Measurements from ENCODE around the gene PRKG1.

GRCh38 chr10:51085204-51085603, 10.9 kb downstream of the PRKG1 start:
- TF ChIP-seq CTCF (IDR thresholded peaks at IDR 0.05) (no peak), POLR2A (IDR thresholded peaks at IDR 0.05; ENCODE audit: low read depth) (no peak)

Data from esophagus muscularis mucosa (tissue), 3 donors.